ENCODE data around the gene SNRNP27.

The SNRNP27 gene

GRCh38 chr2:69931832-69932595 is 38.3 kb downstream of the SNRNP27 start:
- Mint-ChIP-seq H3K27ac (peak overlapping the region in 2 of 3 experiments; percentile 22 to 39), H3K9me3 (no peaks in the 10 kb centered on the region), H3K4me1 (peaks cover 5% of the 10 kb centered on the region), H3K4me3 (no peak overlapping the region), H3K36me3 (ENCODE audit: low read depth) (peaks cover 26% of the 10 kb centered on the region), H3K27me3 (ENCODE audit: low read depth) (no peaks in the 10 kb centered on the region)
- TF ChIP-seq CTCF (IDR thresholded peaks at IDR 0.05; ENCODE audit: unreplicated experiment in 3 of 3), result no peak

- Mint-ChIP-seq H3K27ac (no peak overlapping the region), H3K27me3 (ENCODE audit: low read depth) (no peaks in the 10 kb centered on the region), H3K9me3 (no peaks in the 10 kb centered on the region), H3K4me3 (no peak overlapping the region), H3K36me3 (ENCODE audit: low read depth) (peaks cover 27% of the 10 kb centered on the region), H3K4me1 (peaks cover 5% of the 10 kb centered on the region)
- TF ChIP-seq CTCF (IDR thresholded peaks at IDR 0.05; ENCODE audit: unreplicated experiment in 3 of 3), result no peak
These were observed 38.8 kb downstream of the SNRNP27 start for GRCh38 chr2:69932596-69932922.

- H3K4me3 Mint-ChIP-seq, result no peak overlapping the region
- H3K27ac Mint-ChIP-seq, result no peak overlapping the region
- TF ChIP-seq CTCF (IDR thresholded peaks at IDR 0.05; ENCODE audit: unreplicated experiment in 3 of 3), result no peak
- H3K9me3 Mint-ChIP-seq, result no peaks in the 10 kb centered on the region
- no peaks in the 10 kb centered on the region for H3K27me3 Mint-ChIP-seq (ENCODE audit: low read depth)
- peaks cover 33% of the 10 kb centered on the region for H3K36me3 Mint-ChIP-seq (ENCODE audit: low read depth)
- H3K4me1 Mint-ChIP-seq, result peaks cover 5% of the 10 kb centered on the region
These were observed 39.6 kb downstream of the SNRNP27 start for GRCh38 chr2:69933254-69933828.

- H3K9me3 Mint-ChIP-seq, result no peaks in the 10 kb centered on the region
- H3K4me3 Mint-ChIP-seq, result no peak overlapping the region
- H3K36me3 Mint-ChIP-seq (ENCODE audit: low read depth), result peaks cover 39% of the 10 kb centered on the region
- H3K4me1 Mint-ChIP-seq, result peaks cover 5% of the 10 kb centered on the region
- H3K27ac Mint-ChIP-seq, result no peak overlapping the region
- H3K27me3 Mint-ChIP-seq (ENCODE audit: low read depth), result no peaks in the 10 kb centered on the region
- TF ChIP-seq CTCF (IDR thresholded peaks at IDR 0.05; ENCODE audit: unreplicated experiment in 3 of 3), result no peak
These were observed 40.3 kb downstream of the SNRNP27 start for GRCh38 chr2:69933839-69934613.

- Mint-ChIP-seq H3K36me3 (ENCODE audit: low read depth) (peaks cover 40% of the 10 kb centered on the region), H3K27me3 (ENCODE audit: low read depth) (no peaks in the 10 kb centered on the region), H3K4me1 (peaks cover 5% of the 10 kb centered on the region), H3K9me3 (no peaks in the 10 kb centered on the region), H3K4me3 (no peak overlapping the region), H3K27ac (no peak overlapping the region)
- no peak for TF ChIP-seq CTCF (IDR thresholded peaks at IDR 0.05; ENCODE audit: unreplicated experiment in 3 of 3)
These were observed 40.8 kb downstream of the SNRNP27 start for GRCh38 chr2:69934614-69934908.
